ENCODE results near the gene INKA2. TPM values are rescaled to one million over a fixed set of nuclear protein-coding genes. Genes with fewer than 3 reads are reported as not detected.
A peak's percentile ranks its signal among the peaks of the same experiment; 100 is the strongest.

Gene INKA2
- total RNA-seq, 4 donors from 2014 or later = 2.1 to 21.3 (median 6.6) TPM

DNA sequence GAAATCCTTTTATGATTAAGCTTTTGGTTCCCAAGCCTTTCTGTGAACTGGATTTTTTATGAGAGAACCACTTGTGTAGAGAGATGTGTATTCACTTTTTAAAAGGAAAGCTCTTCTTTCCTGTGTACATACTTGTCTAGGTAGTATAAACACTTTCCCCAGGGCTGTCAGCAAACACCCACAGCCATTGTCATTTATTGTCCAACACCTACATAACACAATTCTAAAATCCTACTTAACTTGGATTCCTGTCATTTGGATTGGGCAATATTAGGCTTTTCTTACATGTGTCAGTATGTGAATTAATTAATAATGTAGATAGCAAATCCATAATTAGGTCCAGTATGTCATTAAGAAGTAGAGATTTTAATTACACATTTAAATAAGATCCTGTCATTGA lies 28.8 kb upstream of the INKA2 start:
- TF ChIP-seq CTCF (IDR thresholded peaks at IDR 0.05) = no peak
- ATAC-seq (ENCODE audit: low FRiP score) (no peak), DNase-seq (ENCODE audit: low spot score) (no peak)

- ATAC-seq (ENCODE audit: low FRiP score) (no peak), DNase-seq (ENCODE audit: low spot score) (no peak)
- TF ChIP-seq CTCF (IDR thresholded peaks at IDR 0.05) = no peak
Measured at GRCh38 chr1:111762332-111762731, 23.1 kb upstream of the INKA2 start.

GRCh38 chr1:111761717-111762116 lies 22.5 kb upstream of the INKA2 start:
- no peak for TF ChIP-seq CTCF (IDR thresholded peaks at IDR 0.05)
- ATAC-seq (ENCODE audit: low FRiP score) (no peak), DNase-seq (ENCODE audit: low spot score) (no peak)

GRCh38 chr1:111758373-111758772 lies 19.2 kb upstream of the INKA2 start:
- ATAC-seq (ENCODE audit: low FRiP score) (no peak), DNase-seq (ENCODE audit: low spot score) (no peak)
- TF ChIP-seq CTCF (IDR thresholded peaks at IDR 0.05) = no peak

DNA sequence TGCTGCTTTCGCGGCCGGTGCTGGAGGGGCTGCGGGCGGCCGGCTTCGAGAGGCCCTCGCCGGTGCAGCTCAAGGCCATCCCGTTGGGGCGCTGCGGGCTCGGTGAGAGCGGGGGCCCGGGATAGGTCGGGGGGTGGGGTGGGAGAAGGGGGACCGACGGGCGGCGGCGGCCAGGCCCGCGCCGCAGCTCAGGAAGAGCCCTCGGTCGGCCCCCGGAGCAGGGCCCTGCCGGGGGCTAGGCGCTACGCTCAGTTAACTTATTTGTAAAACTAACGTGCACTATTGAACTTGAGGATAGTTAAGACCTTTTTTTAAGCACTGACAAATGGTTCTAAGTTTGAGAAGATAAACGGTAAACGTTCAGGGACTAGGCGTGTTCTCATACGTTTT lies 16.9 kb upstream of the INKA2 start:
- TF ChIP-seq CTCF (IDR thresholded peaks at IDR 0.05) = no peak
- ATAC-seq (ENCODE audit: low FRiP score) (peak; percentile 40), DNase-seq (ENCODE audit: low spot score) (no peak)

DNA sequence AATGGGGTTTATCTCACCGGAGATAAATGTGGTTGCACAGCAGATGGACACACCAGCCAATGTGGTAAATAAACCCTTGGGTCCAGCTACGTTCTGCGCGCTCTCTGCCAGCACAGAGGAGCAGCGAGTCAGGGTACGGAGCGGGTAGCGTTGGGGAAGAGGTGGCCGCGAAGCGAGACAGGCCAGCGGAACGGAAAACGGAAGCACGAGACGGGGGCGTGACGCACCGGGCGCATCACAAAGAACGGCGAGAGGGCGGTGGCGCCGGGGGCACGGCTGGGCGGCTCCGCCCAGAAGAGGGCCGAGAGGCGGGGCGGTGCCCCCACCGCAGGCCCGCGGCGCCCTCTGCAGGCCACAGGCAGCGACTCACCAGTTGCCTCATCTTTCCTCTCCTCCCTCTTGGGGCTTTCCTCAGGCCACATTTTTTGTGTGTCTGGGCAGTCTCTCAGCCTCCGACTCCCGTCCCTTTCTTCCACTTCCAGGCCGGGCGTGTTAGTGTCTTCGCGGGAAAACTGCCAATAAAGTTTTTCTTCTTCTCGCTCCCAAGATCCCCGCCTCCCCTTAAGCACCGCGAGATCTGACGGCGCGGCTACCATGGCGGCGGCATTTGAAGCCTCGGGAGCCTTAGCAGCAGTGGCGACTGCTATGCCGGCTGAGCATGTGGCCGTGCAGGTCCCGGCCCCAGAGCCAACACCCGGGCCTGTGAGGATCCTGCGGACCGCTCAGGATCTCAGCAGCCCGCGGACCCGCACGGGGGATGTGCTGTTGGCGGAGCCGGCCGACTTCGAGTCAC lies 16.3 kb upstream of the INKA2 start, which contains the start of gene DDX20:
Gene DDX20, plus strand, starts transcription at position 571 of the 793 bp plus-strand sequence. Its CDS starts 24 bp downstream, at position 595.
- TF ChIP-seq CTCF (IDR thresholded peaks at IDR 0.05) = peak in 2 of 3 donors; percentile 35 to 91

DNA sequence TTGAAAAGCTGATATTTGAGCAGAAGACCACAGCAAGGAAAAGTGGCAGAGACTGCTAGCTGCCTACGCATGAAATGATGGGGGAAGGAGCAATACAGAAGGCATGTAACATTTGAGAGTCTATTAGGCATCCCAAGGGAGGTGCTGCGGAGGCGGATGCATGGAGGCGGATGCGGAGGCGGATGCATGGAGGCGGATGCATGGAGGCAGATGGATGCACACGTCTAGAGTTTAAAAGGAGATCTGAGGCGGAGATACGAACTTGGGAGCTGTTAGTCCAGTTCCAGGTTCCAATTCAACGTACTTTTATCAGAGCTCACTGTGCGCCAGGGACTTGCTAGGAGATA lies 15.8 kb upstream of the INKA2 start:
- no peak for TF ChIP-seq CTCF (IDR thresholded peaks at IDR 0.05)
- DNase-seq (ENCODE audit: low spot score) (no peak), ATAC-seq (ENCODE audit: low FRiP score) (peak; percentile 20)

More for the DNA sequence above, 16.3 kb upstream of the INKA2 start, which contains the start of gene DDX20:
- peak; percentile 80 for DNase-seq (ENCODE audit: low spot score)
- peak; percentile 99 for ATAC-seq (ENCODE audit: low FRiP score)

Measured in omental fat pad (tissue), 4 donors.